Adrenal gland (tissue), 5 donors: ENCODE data around the gene CHRD.

Source experiments
- CTCF ChIP-seq, 6 experiments: fragments of 450-650 bp in 4 of 6; fragments of 200-600 bp in 2 of 6; sonication (generic) in 1 of 6; IDR thresholded peaks; 1 replicate in 5 of 6; 2 replicates in 1 of 6; pipeline versions ENCODE4 v1.5.1 to v1.8.0; 2016 to 2021; ENCODE audit warnings: antibody characterized with exemption in 6 of 6, mild to moderate bottlenecking in 2 of 6, moderate library complexity in 1 of 6
- POLR2A ChIP-seq, 2 donors: fragments of 450-650 bp; IDR thresholded peaks; one replicate each; pipeline ENCODE4 v1.6.1; 2017; ENCODE audit warnings: antibody characterized with exemption in 2 of 2, mild to moderate bottlenecking in 2 of 2, moderate library complexity in 1 of 2
- donor health status: DM: no; HTN: no; CAD: no.

GRCh38 chr3:184368116-184368515, 11.7 kb upstream of the CHRD start:
- no peak for TF ChIP-seq CTCF (IDR thresholded peaks at IDR 0.05)
- no peak for TF ChIP-seq POLR2A (IDR thresholded peaks at IDR 0.05)
